NCI-H1105 (cell line): ENCODE results near the gene PDHA1.

Experiments
- DNase-seq: peaks from one replicate; lab custom pipeline; 2025; lab: John Stamatoyannopoulos, UW

The PDHA1 gene

GRCh38 chrX:19375546-19375945 lies 31.8 kb downstream of the PDHA1 start:
- no peak for DNase-seq

DNA sequence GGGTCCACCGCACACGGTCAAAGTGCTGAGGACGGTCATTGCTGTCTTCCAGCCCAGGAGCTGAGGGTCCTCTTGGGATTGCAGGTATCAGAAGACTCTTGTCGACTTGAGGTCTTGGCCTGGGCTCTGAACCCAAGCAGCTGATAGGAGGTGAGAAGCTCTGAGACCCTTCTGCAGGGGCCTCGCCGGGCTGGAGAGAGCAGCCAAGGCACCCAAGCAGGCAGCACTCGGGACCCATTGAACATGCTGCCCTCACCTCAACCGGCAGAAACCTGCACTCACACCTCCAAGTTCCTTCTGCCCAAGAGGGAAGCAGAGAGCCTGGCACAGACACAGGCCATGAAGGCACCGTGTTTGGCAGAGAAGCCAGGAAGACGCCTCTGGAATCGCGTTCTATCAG lies 34.1 kb downstream of the PDHA1 start:
- DNase-seq, result no peak

DNA sequence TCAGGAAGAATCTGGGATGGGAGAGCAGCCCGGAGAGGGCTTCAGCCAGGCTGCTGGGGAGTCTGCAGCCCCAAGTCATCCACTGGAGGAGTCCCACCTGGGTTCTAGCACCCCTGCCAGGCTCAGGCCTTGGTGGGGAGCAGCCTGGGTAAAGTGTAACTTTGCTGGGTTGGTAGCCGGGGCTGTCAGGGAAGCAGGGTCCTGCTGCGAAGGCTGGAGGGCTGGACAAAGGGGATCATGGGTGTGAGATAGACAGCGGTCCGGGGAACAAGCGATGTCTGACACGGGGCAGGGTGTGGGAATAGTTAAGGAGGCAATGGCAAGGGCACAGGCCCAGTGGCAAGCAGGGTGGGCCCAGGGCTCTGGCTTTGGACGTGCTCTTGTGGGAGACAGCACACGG lies 37.6 kb downstream of the PDHA1 start:
- DNase-seq, result no peak

DNA sequence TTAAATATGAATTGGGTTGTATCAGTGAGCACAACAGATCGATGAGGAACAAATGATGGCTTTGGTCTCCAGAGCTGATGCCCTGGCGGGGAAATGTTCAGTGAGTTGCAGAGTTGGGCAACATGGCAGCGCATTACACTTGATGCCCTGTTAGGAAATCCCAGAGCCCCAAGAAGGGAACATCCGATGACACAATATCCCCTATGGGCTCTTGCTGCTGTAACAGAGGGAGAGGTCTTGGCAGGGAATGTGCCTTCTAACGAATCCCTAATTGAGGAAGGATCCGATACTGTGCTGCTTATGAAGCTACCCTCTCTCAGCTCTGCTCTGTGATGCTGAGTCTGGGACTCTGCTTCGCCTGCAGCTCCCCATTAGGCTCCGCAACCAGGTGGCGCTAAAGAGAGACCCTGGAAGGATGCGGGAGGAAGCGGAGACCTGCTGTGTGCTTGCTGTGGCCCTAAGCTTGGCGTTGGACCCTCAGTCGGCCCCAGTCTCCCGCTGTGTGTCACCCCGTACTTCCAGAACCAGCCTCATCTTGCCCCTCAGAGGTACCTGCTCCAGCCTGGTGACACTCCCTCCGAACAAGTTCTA lies 38.9 kb downstream of the PDHA1 start:
- DNase-seq, result no peak

- no peak for DNase-seq
Observed at GRCh38 chrX:19386679-19387078, 43.0 kb downstream of the PDHA1 start.

GRCh38 chrX:19388064-19388679 lies 44.4 kb downstream of the PDHA1 start:
- DNase-seq, result no peak

- no peak for DNase-seq
Observed at GRCh38 chrX:19388741-19389140, 45.0 kb downstream of the PDHA1 start.

DNA sequence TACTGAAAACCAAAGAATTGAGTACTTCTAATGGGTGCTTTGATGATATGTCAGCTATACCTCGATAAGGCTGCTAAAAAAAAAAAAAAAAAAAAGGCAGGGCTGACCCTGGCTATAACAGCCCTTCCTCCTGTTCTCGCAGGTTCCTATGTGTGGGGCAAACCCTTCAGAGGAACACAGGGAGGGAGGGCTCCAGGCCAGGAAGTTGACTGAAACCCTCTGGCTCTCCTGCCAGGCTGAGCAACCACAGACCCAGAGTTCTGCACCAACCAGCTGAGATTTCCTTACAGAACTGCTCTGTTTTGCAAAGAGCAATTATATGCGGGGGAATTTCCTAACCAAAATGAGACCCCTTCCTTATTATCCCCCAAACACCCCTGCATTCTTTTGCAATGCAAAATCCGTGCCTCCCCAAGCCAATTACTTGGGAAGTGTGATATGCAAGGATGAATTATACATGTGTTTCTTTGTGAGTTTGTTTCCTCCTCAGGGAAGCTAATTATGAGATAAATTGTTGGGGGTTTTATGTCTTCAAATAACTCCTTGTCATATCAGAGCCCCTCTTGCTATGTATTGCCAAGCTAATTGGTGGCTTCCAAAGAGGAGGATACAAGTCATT lies 45.6 kb downstream of the PDHA1 start:
- DNase-seq, result no peak

GRCh38 chrX:19392078-19392477 lies 48.4 kb downstream of the PDHA1 start:
- no peak for DNase-seq

DNA sequence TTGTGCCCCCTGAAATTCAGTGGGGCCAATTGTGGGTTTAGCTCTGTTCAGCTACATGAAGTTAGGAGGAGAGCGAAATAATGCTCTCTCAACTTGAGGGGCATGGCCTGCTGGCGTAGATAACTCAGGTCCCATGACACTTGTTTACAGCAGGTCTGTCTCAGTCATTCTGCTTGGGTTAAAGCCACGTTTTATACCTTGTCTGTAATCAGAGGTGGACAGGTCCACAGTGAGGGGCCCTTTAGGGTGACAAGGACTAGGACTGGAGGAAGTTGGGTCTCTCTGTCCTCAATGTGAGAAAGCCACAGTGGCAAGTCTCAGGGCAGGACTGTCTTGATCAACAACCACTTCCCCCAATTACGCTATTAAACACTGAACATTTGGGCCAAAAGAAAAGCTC lies 49.0 kb downstream of the PDHA1 start:
- DNase-seq, result no peak

- no peak for DNase-seq
Observed at GRCh38 chrX:19403696-19404095, 60.0 kb downstream of the PDHA1 start.

- no peak for DNase-seq
Observed at GRCh38 chrX:19410259-19410658, 66.5 kb downstream of the PDHA1 start.
